NCI-H524 (cell line): Measurements from ENCODE around the gene KCTD14.
A peak's percentile ranks its signal among the peaks of the same experiment; 100 is the strongest.
"Not testable (repeated sequence)": the region's sequence is repeated elsewhere in the genome, so short reads cannot be mapped to it uniquely, and the experiment has no call there.

Source experiments
- DNase-seq, 2 experiments: peaks; one replicate each; lab custom pipeline; 2025; lab: John Stamatoyannopoulos, UW

The KCTD14 gene

GRCh38 chr11:78023426-78023825, 350 bp upstream of the KCTD14 start:
- DNase-seq = no peak

GRCh38 chr11:78021611-78022010, 1.5 kb downstream of the KCTD14 start:
- DNase-seq = no peak

DNA sequence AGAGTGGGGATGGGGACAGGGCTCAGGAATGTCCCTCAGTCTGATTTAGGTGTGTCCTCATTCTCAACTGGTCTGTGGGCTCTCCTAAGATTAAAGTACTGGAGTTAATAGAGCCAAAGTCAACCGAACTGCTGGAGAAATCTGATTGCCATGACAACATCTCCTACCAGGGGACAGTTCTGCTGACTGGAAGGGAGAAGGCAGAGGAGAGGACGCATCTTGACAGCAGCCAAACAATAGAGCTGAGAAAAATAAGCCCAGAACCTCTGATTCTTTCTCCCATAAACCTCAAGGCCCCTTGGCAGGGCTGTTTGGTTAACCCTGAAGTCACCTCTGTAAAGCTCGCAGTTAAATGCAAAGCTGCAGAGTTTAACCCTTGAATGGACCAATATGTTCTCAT, 2.8 kb downstream of the KCTD14 start:
- no peak for DNase-seq

- DNase-seq = no peak
These were observed 3.3 kb downstream of the KCTD14 start for GRCh38 chr11:78019808-78020207.

- DNase-seq = no peak
These were observed 7.2 kb downstream of the KCTD14 start for GRCh38 chr11:78015878-78016277.

DNA sequence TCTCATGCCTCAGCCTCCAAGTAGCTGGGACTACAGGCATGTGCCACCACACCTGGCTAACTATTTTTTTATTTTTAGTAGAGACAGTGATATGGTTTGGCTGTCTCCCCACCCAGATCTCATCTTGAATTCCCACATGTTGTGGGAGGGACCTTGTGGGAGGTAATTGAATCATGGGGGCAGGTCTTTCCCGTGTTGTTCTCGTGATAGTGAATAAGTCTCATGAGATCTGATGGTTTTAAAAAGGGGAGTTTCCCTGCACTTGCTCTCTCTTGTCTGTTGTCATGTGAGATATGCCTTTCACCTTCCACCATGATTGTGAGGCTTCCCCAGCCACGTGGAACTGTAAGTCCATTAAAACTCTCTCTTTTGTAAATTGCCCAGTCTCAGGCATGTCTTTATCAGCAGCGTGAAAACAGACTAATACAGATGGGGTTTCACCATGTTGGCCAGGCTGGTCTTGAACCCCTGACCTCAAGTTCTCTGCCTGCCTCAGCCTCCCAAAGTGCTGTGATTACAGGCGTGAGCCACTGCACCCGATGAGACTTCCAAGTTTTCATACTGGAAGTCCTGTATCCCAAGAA, 8.0 kb downstream of the KCTD14 start:
- DNase-seq = not testable (repeated sequence)

DNA sequence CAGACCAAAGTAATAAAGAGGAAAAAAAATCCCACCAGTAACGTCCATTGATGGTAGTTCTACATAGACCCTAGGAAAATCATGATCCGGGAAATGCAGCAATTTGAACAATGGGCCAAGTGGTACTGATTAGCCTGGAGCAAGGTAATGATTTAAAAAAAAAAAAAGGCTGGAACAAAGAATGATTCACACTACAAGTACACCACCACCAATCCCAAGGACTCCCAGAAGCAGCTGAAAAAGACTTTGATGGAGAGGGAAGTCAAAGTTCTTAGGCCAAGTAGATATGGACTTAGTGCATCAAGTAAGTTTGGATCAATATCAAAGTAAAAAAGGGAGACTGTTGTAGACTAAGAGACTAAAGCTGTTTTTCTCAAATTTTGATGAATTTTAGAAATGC, 11.8 kb downstream of the KCTD14 start:
- no peak for DNase-seq

- DNase-seq = no peak
These were observed 12.3 kb downstream of the KCTD14 start for GRCh38 chr11:78010755-78011154.

DNA sequence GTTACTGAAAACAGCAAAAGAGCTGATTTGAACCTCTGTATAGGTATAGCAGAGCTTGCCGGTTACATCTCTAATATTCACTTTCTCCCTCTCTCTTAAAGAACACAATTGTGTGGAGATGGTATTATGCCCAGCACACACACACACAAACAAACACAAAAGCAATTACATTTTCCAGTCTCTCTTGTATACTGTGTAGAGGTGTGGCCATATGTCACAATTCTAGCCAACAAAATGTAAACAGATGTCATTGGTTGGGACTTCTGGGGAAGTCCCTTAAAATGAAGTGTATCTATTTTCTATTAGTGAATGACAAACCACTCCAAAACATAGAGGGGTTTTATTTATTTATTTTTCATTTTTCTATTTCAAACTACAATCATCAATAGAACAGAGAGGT, 12.8 kb downstream of the KCTD14 start:
- DNase-seq = no peak

- DNase-seq = no peak
These were observed 14.0 kb downstream of the KCTD14 start for GRCh38 chr11:78009062-78009461.

GRCh38 chr11:78000193-78000592, 22.9 kb downstream of the KCTD14 start:
- peak; percentile 62 to 76 for DNase-seq

GRCh38 chr11:77999446-78000030, 23.5 kb downstream of the KCTD14 start:
- no peak for DNase-seq

DNA sequence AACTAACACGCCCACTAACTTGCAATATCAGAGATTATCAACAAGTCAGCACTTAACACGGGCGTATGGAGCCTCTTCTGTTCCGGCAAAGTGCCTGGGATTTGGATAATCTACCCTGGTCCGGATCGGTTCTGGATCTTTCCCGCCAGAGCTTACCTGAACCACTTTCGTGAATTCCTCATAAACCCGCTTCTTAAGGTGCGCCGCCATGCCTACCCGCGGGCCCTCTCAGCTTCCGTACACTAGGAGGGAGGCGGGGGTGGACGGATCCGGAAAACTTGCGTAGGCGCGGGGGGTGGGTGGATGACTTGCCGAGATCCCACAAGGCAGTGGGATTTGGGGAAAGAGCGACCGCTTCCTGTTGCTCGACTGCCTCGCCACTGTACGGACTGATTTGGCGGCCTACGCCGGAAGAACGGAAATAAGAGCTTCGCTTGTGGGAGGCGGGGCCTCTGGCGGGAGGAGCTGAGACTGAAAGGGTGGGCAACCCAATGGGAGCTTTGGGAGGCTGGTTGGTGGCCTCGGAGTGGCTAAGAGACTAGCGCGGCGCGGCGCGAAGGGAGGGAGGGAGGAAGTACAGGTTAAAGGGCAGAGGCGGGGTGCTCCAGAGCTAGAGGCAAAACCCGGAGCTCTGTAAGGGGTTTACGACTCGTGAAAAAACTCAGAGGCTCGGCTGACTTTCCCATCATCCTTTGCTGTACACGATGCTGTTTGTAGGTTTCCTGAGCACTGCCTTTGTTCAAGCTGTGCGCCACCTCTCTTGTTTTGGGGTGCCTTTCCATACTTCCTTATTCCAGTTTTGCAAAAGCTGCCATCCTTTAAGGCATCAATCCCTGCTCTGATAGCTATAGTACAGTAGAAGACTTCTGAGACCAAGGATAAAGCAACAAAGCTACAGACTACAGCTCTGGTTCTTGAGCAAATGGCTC, 28.4 kb downstream of the KCTD14 start, which contains the start of gene INTS4:
TSS of gene INTS4 (minus strand) at position 235 of the 929 bp plus-strand sequence. CDS start at position 210, 25 bp downstream.
- DNase-seq = peak; percentile 98 to 99

GRCh38 chr11:77993902-77994301, 29.2 kb downstream of the KCTD14 start:
- peak in 1 of 2 experiments; percentile 18 for DNase-seq

DNA sequence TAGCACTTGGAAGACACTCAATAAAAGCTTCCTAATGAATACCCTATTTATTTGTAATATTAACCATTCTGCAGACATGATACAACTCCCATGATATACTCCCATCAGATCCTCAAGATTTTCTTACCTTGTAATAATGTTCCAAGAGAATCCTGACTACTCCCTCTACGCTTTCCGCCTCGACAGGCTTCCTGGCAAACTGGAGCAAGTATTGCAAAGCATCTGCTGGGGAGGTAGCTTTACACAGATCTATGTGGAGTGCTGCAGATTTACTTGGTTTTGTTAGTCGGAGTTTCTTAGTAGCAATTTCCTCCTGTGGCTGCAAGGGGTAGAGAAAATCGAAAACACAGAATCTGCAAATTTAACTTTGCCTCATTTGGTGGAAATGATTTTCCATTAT, 32.1 kb downstream of the KCTD14 start:
- no peak for DNase-seq

GRCh38 chr11:77986456-77986855, 36.6 kb downstream of the KCTD14 start:
- not testable (repeated sequence) for DNase-seq

DNA sequence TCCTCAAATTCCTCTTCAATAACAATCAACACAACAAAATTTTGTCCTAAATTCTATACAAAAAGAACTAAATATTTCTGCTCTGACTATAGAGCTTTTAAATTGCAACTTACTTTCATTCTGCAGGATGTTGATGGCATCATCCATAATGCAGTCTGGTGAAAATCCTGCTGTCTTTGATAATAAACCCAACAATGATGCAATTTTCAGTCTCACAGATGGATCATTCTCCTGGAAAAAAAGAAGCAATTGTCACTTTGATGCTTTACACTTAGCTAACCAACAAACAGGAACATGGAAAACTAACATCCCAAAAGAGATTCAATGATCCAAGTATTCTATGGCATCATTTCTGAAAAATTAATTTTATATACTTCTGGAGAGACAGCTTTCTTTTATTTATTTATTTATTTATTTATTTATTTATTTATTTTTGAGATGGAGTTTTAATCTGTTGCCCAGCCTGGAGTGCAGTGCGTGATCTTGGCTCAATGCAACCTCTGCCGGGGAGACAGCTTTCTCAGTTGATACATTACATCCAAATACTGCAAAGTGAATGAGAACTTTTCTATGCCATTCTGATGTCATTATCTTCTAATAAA, 41.6 kb downstream of the KCTD14 start:
- no peak for DNase-seq

- no peak for DNase-seq
These were observed 54.7 kb downstream of the KCTD14 start for GRCh38 chr11:77968337-77968736.

- DNase-seq = no peak
These were observed 55.3 kb downstream of the KCTD14 start for GRCh38 chr11:77967753-77968152.

DNA sequence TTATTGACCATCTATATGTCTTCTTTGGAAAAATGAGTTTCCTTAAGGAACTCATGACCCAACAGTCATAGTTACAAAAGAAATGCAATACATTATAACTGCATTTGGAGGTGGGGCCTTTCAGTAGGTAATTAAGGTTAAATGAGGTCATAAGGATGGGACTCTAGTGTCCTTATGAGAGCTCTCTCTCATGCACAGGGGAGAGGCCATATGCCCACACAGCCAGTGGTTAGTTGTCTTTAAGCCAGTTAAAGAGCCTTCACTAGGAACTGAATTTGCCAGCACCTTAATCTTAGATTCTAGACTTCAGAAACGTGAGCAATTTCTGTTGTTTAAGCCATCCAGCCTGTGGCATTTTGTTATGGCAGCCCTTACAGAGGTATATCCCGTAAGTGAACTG, 56.0 kb downstream of the KCTD14 start:
- peak in 1 of 2 experiments; percentile 32 for DNase-seq

DNA sequence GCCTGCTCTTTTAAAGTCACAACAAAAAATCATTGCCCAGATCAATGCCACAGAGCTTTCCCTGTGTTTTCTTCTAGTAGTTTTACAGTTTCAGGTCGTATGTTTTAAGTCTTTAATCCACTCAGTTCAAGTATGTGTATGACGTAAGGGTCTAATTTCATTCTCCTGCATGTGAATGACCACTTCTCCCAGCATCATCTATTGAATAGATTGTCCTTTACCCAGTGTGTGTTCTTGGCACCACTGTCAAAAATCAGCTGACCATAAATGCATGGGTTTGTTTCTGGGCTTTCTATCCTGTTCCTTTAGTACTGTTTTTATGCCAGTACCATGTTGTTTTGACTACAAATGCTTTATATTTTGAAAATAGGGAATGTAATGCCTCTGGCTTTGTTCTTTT, 56.7 kb downstream of the KCTD14 start:
- no peak for DNase-seq
